GM21528 (cell line): ENCODE results near the gene BICD1.
A peak's percentile ranks its signal among the peaks of the same experiment; 100 is the strongest.
"Not testable (repeated sequence)": the region's sequence is repeated elsewhere in the genome, so short reads cannot be mapped to it uniquely, and the experiment has no call there.

Experiments used
- ATAC-seq: cut with Tn5 transposase; IDR thresholded peaks from one replicate; pipeline ENCODE4 v1.9.1; 2021; ENCODE audit warnings: mild to moderate bottlenecking, moderate library complexity; ENCODE audit not compliant: unreplicated experiment, low FRiP score

Gene BICD1

GRCh38 chr12:32272465-32272864 is 165.8 kb downstream of the BICD1 start:
- ATAC-seq = no peak

- ATAC-seq = peak; percentile 67
Measured at GRCh38 chr12:32273063-32273522, 166.4 kb downstream of the BICD1 start.

- ATAC-seq = peak; percentile 65
Measured at GRCh38 chr12:32273712-32274111, 167.1 kb downstream of the BICD1 start.

GRCh38 chr12:32274665-32275064 is 168.0 kb downstream of the BICD1 start:
- ATAC-seq = no peak

GRCh38 chr12:32275520-32275919 is 168.9 kb downstream of the BICD1 start:
- not testable (repeated sequence) for ATAC-seq

GRCh38 chr12:32277774-32278173 is 171.1 kb downstream of the BICD1 start:
- ATAC-seq = no peak

- ATAC-seq = no peak
Measured at GRCh38 chr12:32281098-32281497, 174.5 kb downstream of the BICD1 start.

- no peak for ATAC-seq
Measured at GRCh38 chr12:32284561-32284960, 177.9 kb downstream of the BICD1 start.

GRCh38 chr12:32285021-32285420 is 178.4 kb downstream of the BICD1 start:
- no peak for ATAC-seq

GRCh38 chr12:32285489-32285888 is 178.8 kb downstream of the BICD1 start:
- no peak for ATAC-seq

- ATAC-seq = no peak
Measured at GRCh38 chr12:32290411-32290810, 183.8 kb downstream of the BICD1 start.

GRCh38 chr12:32292151-32292550 is 185.5 kb downstream of the BICD1 start:
- no peak for ATAC-seq

- no peak for ATAC-seq
Measured at GRCh38 chr12:32293808-32294419, 187.3 kb downstream of the BICD1 start.

GRCh38 chr12:32296567-32296966 is 189.9 kb downstream of the BICD1 start:
- ATAC-seq = no peak

GRCh38 chr12:32298917-32299316 is 192.3 kb downstream of the BICD1 start:
- no peak for ATAC-seq

- ATAC-seq = no peak
Measured at GRCh38 chr12:32301216-32301615, 194.6 kb downstream of the BICD1 start.

GRCh38 chr12:32302218-32303173 is 195.8 kb downstream of the BICD1 start:
- ATAC-seq = peak; percentile 92

- ATAC-seq = no peak
Measured at GRCh38 chr12:32303174-32303549, 196.5 kb downstream of the BICD1 start.

- no peak for ATAC-seq
Measured at GRCh38 chr12:32305163-32305562, 198.5 kb downstream of the BICD1 start.

GRCh38 chr12:32307326-32307725 is 200.7 kb downstream of the BICD1 start:
- no peak for ATAC-seq

- no peak for ATAC-seq
Measured at GRCh38 chr12:32309811-32310736, 203.4 kb downstream of the BICD1 start.
